OCI-LY3 (cell line): ENCODE results near the gene SCN4B.

Experiments
- H2AFZ ChIP-seq: fragments of 200-600, 300-600 bp; shearing (Covaris generic); 2 replicates; pipeline ENCODE4 v1.6.0; 2014; ENCODE audit warnings: antibody characterized with exemption, low read depth, low read length
- H3K27ac ChIP-seq: fragments of 200-600, 300-600 bp; sonication (generic); 2 replicates; pipeline ENCODE4 v1.5.1; 2014; ENCODE audit warnings: mild to moderate bottlenecking, low read length, moderate library complexity, mixed read lengths
- H3K27me3 ChIP-seq: fragments of 200-600, 300-600 bp; sonication (generic); 2 replicates; pipeline ENCODE4 v1.6.1; 2014; ENCODE audit warnings: low read depth, low read length, mixed read lengths
- H3K36me3 ChIP-seq: fragments of 200-600, 300-600 bp; sonication (generic); replicated peaks from 2 replicates; pipeline ENCODE3; 2014; ENCODE audit warnings: low read depth, low read length, mixed read lengths
- H3K4me1 ChIP-seq: fragments of 300-600, 200-600 bp; sonication (generic); 2 replicates; pipeline ENCODE4 v1.6.1; 2014; ENCODE audit warnings: low read length, mixed read lengths
- H3K4me2 ChIP-seq: fragments of 200-600, 300-600 bp; sonication (generic); 2 replicates; pipeline ENCODE4 v1.6.1; 2014; ENCODE audit warnings: low read length, mixed read lengths
- H3K4me3 ChIP-seq: fragments of 300-600, 200-600 bp; sonication (generic); 2 replicates; pipeline ENCODE4 v1.5.1; 2014; ENCODE audit warnings: antibody characterized with exemption, mild to moderate bottlenecking, low read length, moderate library complexity
- H3K79me2 ChIP-seq: fragments of 300-600, 200-600 bp; shearing (Covaris generic); 2 replicates; pipeline ENCODE4 v1.6.1; 2014; ENCODE audit warnings: mild to moderate bottlenecking, low read length, mixed read lengths
- H3K9ac ChIP-seq: fragments of 300-600, 200-600 bp; shearing (Covaris generic); 2 replicates; pipeline ENCODE4 v1.6.0; 2014; ENCODE audit warnings: mild to moderate bottlenecking, low read length, moderate library complexity
- H3K9me3 ChIP-seq: fragments of 200-600, 300-600 bp; shearing (Covaris generic); 2 replicates; pipeline ENCODE4 v1.6.1; 2014; ENCODE audit warnings: low read length, mixed read lengths; ENCODE audit not compliant: insufficient read depth
- H4K20me1 ChIP-seq: fragments of 200-600, 300-600 bp; sonication (generic); 2 replicates; pipeline ENCODE4 v1.6.1; 2016; ENCODE audit warnings: low read length, mixed read lengths; ENCODE audit not compliant: insufficient read depth
- CTCF ChIP-seq: fragments of 200-600, 300-600 bp; sonication (generic); IDR thresholded peaks from 2 replicates; pipeline ENCODE4 v1.5.1; 2014; ENCODE audit warnings: antibody characterized with exemption, low read length, low read depth
- EZH2phosphoT487 ChIP-seq: fragments of 200-600 bp; shearing (Covaris generic); IDR thresholded peaks from 2 replicates; pipeline ENCODE4 v1.6.1; 2018; ENCODE audit warnings: antibody characterized with exemption, mixed run types, low read depth

SCN4B gene

GRCh38 chr11:118084656-118085055 is 68.0 kb downstream of the SCN4B start:
- H3K9ac ChIP-seq, result no peak overlapping the region
- no peaks in the 10 kb centered on the region for H3K4me1 ChIP-seq
- no peak overlapping the region for H2AFZ ChIP-seq

GRCh38 chr11:118084247-118084646 is 68.4 kb downstream of the SCN4B start:
- TF ChIP-seq EZH2phosphoT487 (no peak), CTCF (no peak)
- H3K4me3 ChIP-seq, result no peak overlapping the region
- no peaks in the 10 kb centered on the region for H4K20me1 ChIP-seq
- no peaks in the 10 kb centered on the region; the same call in 1 of the 2 replicates for H3K27me3 ChIP-seq
- H3K27ac ChIP-seq, result no peak overlapping the region
- no peaks in the 10 kb centered on the region for H3K4me1 ChIP-seq
- no peak overlapping the region for H3K4me2 ChIP-seq
- H2AFZ ChIP-seq, result no peak overlapping the region
- H3K36me3 ChIP-seq, result peaks cover 4% of the 10 kb centered on the region
- H3K9me3 ChIP-seq, result peaks cover 16% of the 10 kb centered on the region; the same call in 1 of the 2 replicates
- H3K9ac ChIP-seq, result no peak overlapping the region
- H3K79me2 ChIP-seq, result no peaks in the 10 kb centered on the region

More at GRCh38 chr11:118084656-118085055, 68.0 kb downstream of the SCN4B start:
- Histone ChIP-seq H3K9me3 (peaks cover 16% of the 10 kb centered on the region; the same call in 1 of the 2 replicates), H3K36me3 (peaks cover 4% of the 10 kb centered on the region), H3K27ac (no peak overlapping the region), H3K27me3 (no peaks in the 10 kb centered on the region), H3K4me2 (no peak overlapping the region), H4K20me1 (no peaks in the 10 kb centered on the region), H3K4me3 (no peak overlapping the region), H3K79me2 (no peaks in the 10 kb centered on the region)
- TF ChIP-seq EZH2phosphoT487, result no peak
- TF ChIP-seq CTCF, result no peak
